Karpas-422 (cell line): ENCODE measurements around the gene RBX1. TPM values are rescaled to one million over a fixed set of nuclear protein-coding genes. Genes with fewer than 3 reads are reported as not detected.
"Not testable (repeated sequence)": the region's sequence is repeated elsewhere in the genome, so short reads cannot be mapped to it uniquely, and the experiment has no call there.

Experiments used
- DNase-seq: peaks from one replicate; pipeline ENCODE4 v3.0.0-alpha.2; 2015
- H2AFZ ChIP-seq: fragments of 200-600 bp; sonication (generic); 2 replicates; pipeline ENCODE4 v1.6.1; 2014; ENCODE audit warnings: antibody characterized with exemption, low read length, mixed read lengths
- H3K27ac ChIP-seq: fragments of 200-600 bp; sonication (generic); 2 replicates; pipeline ENCODE4 v1.5.1; 2014; ENCODE audit warnings: mild to moderate bottlenecking, low read length, moderate library complexity
- H3K27me3 ChIP-seq: fragments of 200-600 bp; sonication (generic); 2 replicates; pipeline ENCODE4 v1.6.1; 2014; ENCODE audit warnings: low read length, mixed read lengths
- H3K36me3 ChIP-seq: fragments of 200-600 bp; sonication (generic); 2 replicates; pipeline ENCODE4 v1.6.1; 2014; ENCODE audit warnings: low read length, mixed read lengths; ENCODE audit not compliant: insufficient read depth
- H3K4me1 ChIP-seq: fragments of 200-600 bp; sonication (generic); 2 replicates; pipeline ENCODE4 v1.6.1; 2014; ENCODE audit warnings: mild to moderate bottlenecking, low read length, mixed read lengths
- H3K4me2 ChIP-seq: fragments of 200-600 bp; sonication (generic); 2 replicates; pipeline ENCODE4 v1.6.1; 2014; ENCODE audit warnings: low read length, low read depth, mild to moderate bottlenecking; ENCODE audit not compliant: poor library complexity, severe bottlenecking
- H3K4me3 ChIP-seq: fragments of 200-600 bp; sonication (generic); 2 replicates; pipeline ENCODE4 v1.5.1; 2014; ENCODE audit warnings: mild to moderate bottlenecking, antibody characterized with exemption, low read length, mixed read lengths
- H3K79me2 ChIP-seq: fragments of 200-600 bp; sonication (generic); 2 replicates; pipeline ENCODE4 v1.6.1; 2014; ENCODE audit warnings: mild to moderate bottlenecking, low read length, mixed read lengths
- H3K9ac ChIP-seq: fragments of 200-600 bp; sonication (generic); 2 replicates; pipeline ENCODE4 v1.6.0; 2014; ENCODE audit warnings: low read length
- H3K9me2 ChIP-seq: fragments of 200-600 bp; sonication (generic), shearing (Covaris generic); replicated peaks from 2 replicates; pipeline ENCODE4 v1.6.0; 2014; ENCODE audit warnings: mild to moderate bottlenecking, low read length, moderate library complexity; ENCODE audit not compliant: insufficient read depth
- H3K9me3 ChIP-seq: fragments of 300-700, 200-600 bp; sonication (generic); 2 replicates; pipeline ENCODE4 v1.6.1; 2014; ENCODE audit warnings: low read length, mixed read lengths
- H4K20me1 ChIP-seq: fragments of 200-600 bp; sonication (generic); 2 replicates; pipeline ENCODE4 v1.6.1; 2014; ENCODE audit warnings: mild to moderate bottlenecking, antibody characterized with exemption, low read length, low read depth; ENCODE audit not compliant: insufficient read depth
- total RNA-seq: library from RNA; depleted of rRNA; stranded (reverse); fragments of >200 nt; shearing (Covaris generic); gene quantifications from 2 replicates; pipeline ENCODE4 v1.2.3, GENCODE V29; 2014; ENCODE audit warnings: low replicate concordance

The RBX1 gene
- total RNA-seq, 1 experiment from 2014 or later = 86.1 TPM

DNA sequence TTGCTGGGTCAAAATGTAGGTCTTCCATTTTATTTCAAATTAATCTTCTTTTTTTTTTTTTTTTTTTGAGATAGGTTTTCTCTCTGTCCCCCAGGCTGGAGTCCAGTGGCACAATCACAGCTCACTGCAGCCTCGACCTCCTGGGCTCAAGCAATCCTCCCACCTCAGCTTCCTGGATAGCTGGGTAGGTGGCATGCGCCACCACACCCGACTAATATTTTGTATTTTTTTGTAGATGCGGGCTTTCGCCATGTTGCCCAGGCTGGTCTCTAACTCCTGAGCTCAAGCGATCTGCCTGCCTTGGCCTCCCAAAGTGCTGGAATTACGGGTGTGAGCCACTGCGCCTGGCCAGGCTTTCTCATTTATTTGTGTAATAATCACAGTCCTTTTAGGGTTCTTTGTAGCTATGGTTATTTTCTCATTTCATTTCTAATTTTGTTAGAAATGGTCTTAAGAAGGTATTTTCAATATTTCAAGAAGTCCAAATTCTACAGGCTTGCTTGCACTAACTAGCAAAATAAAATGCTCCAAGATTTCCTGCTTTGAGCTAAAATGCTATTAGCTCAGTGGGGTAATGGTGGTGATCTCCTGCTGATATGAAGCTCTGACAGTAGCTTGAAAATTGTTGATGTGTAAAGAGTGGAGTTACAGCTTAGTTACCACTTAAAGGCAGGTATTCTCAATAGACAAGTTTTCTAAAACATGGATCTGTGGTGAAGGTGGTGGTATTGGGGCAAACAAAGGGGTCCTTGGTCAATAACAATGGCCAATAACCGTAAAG lies 50.0 kb downstream of the RBX1 start:
- no peak overlapping the region for H3K27ac ChIP-seq
- H3K27me3 ChIP-seq = no peaks in the 10 kb centered on the region
- H3K4me1 ChIP-seq = no peaks in the 10 kb centered on the region
- no peak overlapping the region for H2AFZ ChIP-seq
- no peak overlapping the region for H3K4me3 ChIP-seq
- no peak overlapping the region for H3K9ac ChIP-seq
- no peak for DNase-seq
- no peaks in the 10 kb centered on the region for H3K36me3 ChIP-seq
- no peaks in the 10 kb centered on the region for H3K9me2 ChIP-seq
- no peaks in the 10 kb centered on the region for H4K20me1 ChIP-seq
- no peaks in the 10 kb centered on the region for H3K9me3 ChIP-seq
- no peak overlapping the region for H3K4me2 ChIP-seq
- H3K79me2 ChIP-seq = no peaks in the 10 kb centered on the region

DNA sequence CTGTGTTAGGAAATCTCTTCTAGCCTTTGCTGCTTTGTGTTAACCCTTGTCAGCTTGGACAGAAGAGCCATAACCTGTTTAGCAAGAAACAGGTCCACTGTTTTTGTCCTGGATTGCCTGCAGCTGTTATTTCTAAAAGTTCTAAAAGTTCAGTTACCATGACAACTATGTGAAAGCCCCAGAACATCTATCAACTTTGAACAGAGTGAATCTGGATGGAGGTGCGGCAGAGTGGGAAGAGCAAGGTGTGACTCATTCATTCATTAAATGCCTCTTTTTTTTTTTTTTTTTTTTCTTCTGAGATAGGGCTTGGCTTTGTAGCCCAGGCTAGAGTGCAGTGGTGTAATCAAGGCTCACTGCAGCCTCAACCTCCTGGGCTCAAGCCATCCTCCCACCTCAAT lies 50.5 kb downstream of the RBX1 start:
- no peaks in the 10 kb centered on the region for H3K9me2 ChIP-seq
- no peak for DNase-seq
- H3K27me3 ChIP-seq = no peaks in the 10 kb centered on the region
- no peaks in the 10 kb centered on the region for H3K4me1 ChIP-seq
- H4K20me1 ChIP-seq = no peaks in the 10 kb centered on the region
- no peaks in the 10 kb centered on the region for H3K79me2 ChIP-seq
- no peak overlapping the region for H3K4me2 ChIP-seq
- no peaks in the 10 kb centered on the region for H3K9me3 ChIP-seq
- H3K9ac ChIP-seq = no peak overlapping the region
- H2AFZ ChIP-seq = no peak overlapping the region
- no peak overlapping the region for H3K4me3 ChIP-seq
- H3K36me3 ChIP-seq = no peaks in the 10 kb centered on the region
- no peak overlapping the region for H3K27ac ChIP-seq

DNA sequence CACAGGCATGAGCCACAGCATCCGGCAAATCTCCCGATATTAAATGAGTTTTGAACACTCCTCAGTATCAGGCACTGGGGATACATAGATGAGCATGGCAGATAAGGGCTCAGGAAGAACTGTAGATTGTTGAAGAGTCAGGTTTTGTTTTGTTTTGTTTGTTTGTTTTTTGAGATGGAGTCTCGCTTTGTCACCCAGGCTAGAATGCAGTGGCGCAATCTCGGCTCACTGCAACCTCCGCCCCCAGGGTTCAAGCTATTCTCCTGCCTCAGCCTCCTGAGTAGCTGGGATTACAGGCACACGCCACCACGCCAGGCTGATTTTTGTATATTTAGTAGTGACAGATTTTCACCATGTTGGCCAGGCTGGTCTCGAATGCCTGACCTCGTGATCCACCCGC lies 51.2 kb downstream of the RBX1 start:
- H3K4me1 ChIP-seq, H3K4me3 ChIP-seq, H3K9ac ChIP-seq, H3K79me2 ChIP-seq, H3K27me3 ChIP-seq, H3K9me2 ChIP-seq, DNase-seq, H3K4me2 ChIP-seq, H3K36me3 ChIP-seq, H3K27ac ChIP-seq, H3K9me3 ChIP-seq, H2AFZ ChIP-seq, H4K20me1 ChIP-seq: not testable (repeated sequence)

DNA sequence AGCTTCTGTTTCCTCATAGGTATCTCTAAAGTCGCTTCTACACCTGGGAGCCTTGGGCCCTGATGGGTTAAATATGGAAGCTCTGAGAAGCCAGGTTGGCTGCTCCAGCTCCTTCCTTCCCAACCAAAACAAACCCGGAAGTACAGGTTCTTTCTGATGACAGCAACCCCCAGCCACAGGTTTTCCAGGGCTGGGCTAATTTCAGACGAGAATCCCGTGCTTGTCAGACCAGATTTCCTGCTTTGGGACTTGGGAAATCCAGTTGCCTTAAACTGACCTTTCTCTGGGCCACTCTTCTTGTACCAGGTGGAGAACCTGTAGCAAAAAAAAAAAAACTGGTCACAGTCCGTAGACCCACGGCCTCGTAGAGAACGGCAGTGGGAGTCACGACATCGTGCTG lies 51.9 kb downstream of the RBX1 start:
- no peaks in the 10 kb centered on the region for H4K20me1 ChIP-seq
- no peak overlapping the region for H3K4me3 ChIP-seq
- H3K36me3 ChIP-seq = no peaks in the 10 kb centered on the region
- H3K9me3 ChIP-seq = no peaks in the 10 kb centered on the region
- H2AFZ ChIP-seq = no peak overlapping the region
- no peaks in the 10 kb centered on the region for H3K27me3 ChIP-seq
- no peak overlapping the region for H3K27ac ChIP-seq
- H3K4me2 ChIP-seq = no peak overlapping the region
- no peak for DNase-seq
- no peak overlapping the region for H3K9ac ChIP-seq
- no peaks in the 10 kb centered on the region for H3K9me2 ChIP-seq
- no peaks in the 10 kb centered on the region for H3K4me1 ChIP-seq
- H3K79me2 ChIP-seq = no peaks in the 10 kb centered on the region

DNA sequence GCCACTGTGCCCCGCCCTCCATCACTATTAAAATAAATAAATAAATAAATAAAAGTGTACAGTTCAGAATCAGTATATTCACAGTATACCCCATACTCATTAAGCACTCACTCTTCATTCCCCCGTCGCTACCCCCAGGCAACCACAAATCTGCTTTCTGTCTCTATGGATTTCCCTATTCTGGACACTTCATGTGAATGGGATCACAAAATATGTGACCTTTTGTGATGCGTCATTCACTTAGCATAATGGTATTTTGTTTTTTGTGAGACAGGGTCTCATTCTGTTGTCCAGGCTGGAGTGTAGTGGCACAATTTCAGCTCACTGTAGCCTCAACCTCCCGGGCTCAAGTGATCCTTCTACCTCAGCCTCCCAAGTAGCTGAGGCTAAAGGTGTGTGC lies 52.8 kb downstream of the RBX1 start:
- Histone ChIP-seq H3K9me2 (no peaks in the 10 kb centered on the region), H3K9me3 (no peaks in the 10 kb centered on the region), H3K4me2 (no peak overlapping the region), H3K36me3 (no peaks in the 10 kb centered on the region), H3K27me3 (no peaks in the 10 kb centered on the region), H3K9ac (no peak overlapping the region), H4K20me1 (no peaks in the 10 kb centered on the region), H2AFZ (no peak overlapping the region), H3K4me1 (no peaks in the 10 kb centered on the region), H3K4me3 (no peak overlapping the region), H3K79me2 (no peaks in the 10 kb centered on the region), H3K27ac (no peak overlapping the region)
- DNase-seq = no peak

DNA sequence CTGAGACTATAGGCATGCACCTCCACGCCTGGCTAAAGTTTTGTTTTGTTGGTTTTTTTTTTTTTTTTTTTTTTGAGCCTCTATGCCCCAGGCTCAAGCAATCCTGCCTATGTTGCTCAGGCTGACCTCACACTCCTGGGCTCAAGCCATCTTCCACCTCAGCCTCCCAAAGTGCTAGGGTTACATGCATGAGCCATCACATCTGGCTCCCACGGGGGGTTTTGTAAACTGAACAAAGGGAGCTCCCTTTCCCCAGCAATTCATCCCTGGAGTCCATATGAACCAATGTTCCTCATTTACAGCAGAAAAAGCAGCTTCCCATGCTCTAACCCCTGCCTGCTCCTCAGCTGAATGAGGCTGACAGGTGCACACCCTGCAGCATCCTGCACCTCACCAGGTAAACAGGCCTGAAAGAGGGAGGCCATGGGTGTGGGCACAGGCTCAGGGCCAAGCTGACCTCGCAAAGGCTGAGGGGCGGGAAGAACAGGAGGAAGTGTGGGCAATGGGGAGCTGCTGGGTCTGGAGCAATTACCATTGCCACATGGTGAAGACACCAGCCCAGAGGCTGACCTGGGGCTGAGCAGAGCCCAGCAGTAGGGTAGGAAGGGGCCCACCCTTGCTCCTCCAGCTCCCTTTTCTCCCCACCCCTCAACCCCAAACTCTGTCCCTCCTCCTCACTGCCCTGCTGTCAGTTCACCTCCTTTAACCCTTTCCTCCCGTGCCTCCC lies 58.2 kb downstream of the RBX1 start:
- H2AFZ ChIP-seq = no peak overlapping the region
- H3K9me3 ChIP-seq = no peaks in the 10 kb centered on the region
- H3K4me1 ChIP-seq = no peaks in the 10 kb centered on the region
- H3K9me2 ChIP-seq = no peaks in the 10 kb centered on the region
- H3K36me3 ChIP-seq = no peaks in the 10 kb centered on the region
- no peak overlapping the region for H3K9ac ChIP-seq
- no peak for DNase-seq
- no peaks in the 10 kb centered on the region for H3K27me3 ChIP-seq
- H3K79me2 ChIP-seq = no peaks in the 10 kb centered on the region
- no peak overlapping the region for H3K27ac ChIP-seq
- H3K4me2 ChIP-seq = no peak overlapping the region
- H3K4me3 ChIP-seq = no peak overlapping the region
- no peaks in the 10 kb centered on the region for H4K20me1 ChIP-seq

DNA sequence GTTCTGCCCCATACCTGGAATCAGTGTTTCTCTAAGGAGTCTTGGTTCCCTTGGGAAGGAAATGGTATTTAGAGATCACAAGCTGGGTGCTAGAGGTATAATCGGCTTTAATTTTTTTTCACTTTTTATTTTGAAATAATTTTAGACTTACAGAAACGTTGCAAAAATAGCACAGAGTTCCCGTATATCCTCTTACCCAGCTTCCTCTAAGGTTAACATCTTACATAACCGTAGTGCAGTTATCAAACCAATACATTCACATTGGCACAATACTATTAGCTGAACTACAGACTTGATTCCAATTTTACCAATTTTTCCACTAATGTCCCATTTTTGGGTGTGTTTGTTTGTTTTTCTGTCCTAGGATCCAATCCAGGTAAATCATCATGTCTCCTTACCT lies 63.8 kb downstream of the RBX1 start:
- Histone ChIP-seq H3K27ac (no peak overlapping the region), H2AFZ (no peak overlapping the region), H3K9me3 (no peaks in the 10 kb centered on the region)

DNA sequence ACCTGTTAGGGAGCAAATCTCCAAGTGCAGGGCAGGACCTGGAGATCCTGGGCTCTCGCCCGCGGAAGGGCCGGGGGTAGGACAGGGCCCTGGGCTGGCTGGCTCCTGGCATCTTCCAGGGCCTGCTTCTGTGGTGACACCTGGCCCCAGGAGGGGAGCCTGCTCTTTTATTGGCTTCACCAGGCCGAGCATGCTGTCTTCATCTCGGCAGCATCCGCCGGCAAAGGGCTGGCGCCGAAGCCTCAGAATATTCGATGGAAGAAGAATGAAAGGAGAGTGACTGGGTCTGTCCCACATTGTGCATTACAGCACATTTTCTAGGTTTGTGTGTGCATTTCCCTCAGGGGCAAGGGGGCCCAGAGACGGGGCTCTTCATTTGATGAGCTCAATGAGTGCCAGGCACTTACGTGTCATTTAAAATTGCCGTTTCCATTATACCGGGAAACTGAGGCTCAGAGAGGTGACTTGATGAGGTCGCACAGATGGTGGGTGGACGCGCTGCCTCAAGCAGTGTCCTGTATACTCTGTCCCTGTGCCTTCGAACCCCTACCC lies 70.0 kb downstream of the RBX1 start:
- H2AFZ ChIP-seq = peak overlapping the region; percentile 97
- H3K4me3 ChIP-seq = peak overlapping the region; percentile 90
- 0 out of 2 replicates have a peak overlapping the region, but pooled peaks have one; percentile 67 for H3K27ac ChIP-seq
- no peaks in the 10 kb centered on the region for H3K9me3 ChIP-seq
- DNase-seq = peak; percentile 47
- H3K79me2 ChIP-seq = no peaks in the 10 kb centered on the region
- peaks cover 19% of the 10 kb centered on the region for H3K4me1 ChIP-seq
- no peaks in the 10 kb centered on the region for H3K36me3 ChIP-seq
- H3K9ac ChIP-seq = peak overlapping the region; percentile 84
- H3K4me2 ChIP-seq = peak overlapping the region; percentile 98
- H4K20me1 ChIP-seq = no peaks in the 10 kb centered on the region
- H3K9me2 ChIP-seq = no peaks in the 10 kb centered on the region
- no peaks in the 10 kb centered on the region for H3K27me3 ChIP-seq

More for the DNA sequence above, 63.8 kb downstream of the RBX1 start:
- Histone ChIP-seq H4K20me1 (no peaks in the 10 kb centered on the region), H3K9ac (no peak overlapping the region), H3K27me3 (no peaks in the 10 kb centered on the region), H3K36me3 (no peaks in the 10 kb centered on the region), H3K9me2 (no peaks in the 10 kb centered on the region), H3K4me2 (no peak overlapping the region), H3K4me1 (no peaks in the 10 kb centered on the region), H3K4me3 (no peak overlapping the region), H3K79me2 (no peaks in the 10 kb centered on the region)
- no peak for DNase-seq
